Psoas muscle (tissue), 8 donors: ENCODE data around the gene HEPACAM. TPM values are rescaled to one million over a fixed set of nuclear protein-coding genes. Genes with fewer than 3 reads are reported as not detected.

ENCODE experiments used
- ATAC-seq, 4 donors: fragments of 200-7000 bp; cut with Tn5 transposase; one replicate each; pipeline ENCODE4 v1.9.1; 2020; ENCODE audit warnings: moderate library complexity in 3 of 4, mild to moderate bottlenecking in 2 of 4
- DNase-seq, 2 donors: peaks; one replicate each; pipeline ENCODE4 v3.0.0-alpha.2; 2020
- H3K27ac ChIP-seq: fragments of 200-600 bp; one replicate; pipeline ENCODE4 v1.8.0; 2022
- H3K27me3 ChIP-seq, 3 donors: fragments of 200-600 bp in 1 of 3; one replicate each; pipeline versions ENCODE4 v1.6.1 to v1.8.0; 2013 to 2022; ENCODE audit warnings: low read length in 2 of 3, mild to moderate bottlenecking in 2 of 3, moderate library complexity in 1 of 3; ENCODE audit not compliant: insufficient read depth in 3 of 3
- H3K36me3 ChIP-seq, 2 donors: fragments of 200-600 bp in 1 of 2; one replicate each; pipeline versions ENCODE4 v1.6.1 to v1.8.0; 2013 to 2022; ENCODE audit warnings: low read depth in 1 of 2, mild to moderate bottlenecking in 1 of 2, moderate library complexity in 1 of 2; ENCODE audit not compliant: insufficient read depth in 1 of 2
- H3K4me1 ChIP-seq: fragments of 200-600 bp; one replicate; pipeline ENCODE4 v1.8.0; 2022
- H3K4me3 ChIP-seq: fragments of 200-600 bp; one replicate; pipeline ENCODE4 v1.8.0; 2022; ENCODE audit warnings: mild to moderate bottlenecking
- H3K9me3 ChIP-seq: fragments of 200-600 bp; one replicate; pipeline ENCODE4 v1.8.0; 2022
- WGBS, 3 donors: extraction: QIAGEN DNeasy Blood & Tissue Kit; methylation state at CpG; one replicate each; pipeline versions ENCODE4 v1.1.6 to v1.1.7; 2013; 5-methylcytosine and 5-hydroxymethylcytosine counted together
- intact Hi-C, 2 donors: fragments of 100-400 bp; cut with DNase I; formaldehyde crosslinking; loops; one replicate each; pipeline versions ENCODE4 v1.11.0 to v1.14.2; 2022
- polyA plus RNA-seq, 3 donors: library from polyadenylated mRNA; stranded (reverse); fragments of 200-250 nt; gene quantifications; one replicate each; pipeline ENCODE4 v1.2.3, GENCODE V29; 2013
- total RNA-seq, 4 donors: library from RNA; stranded (reverse); fragmentation: NEBNext Ultra II Directional in 2 of 4; extraction: Animal tissue kit (Norgen Biotek cat#: 25700) in 2 of 4; gene quantifications; one replicate each; pipeline versions ENCODE4 v1.2.1 to v1.2.4, GENCODE V29; 2021 to 2023
- TF ChIP-seq, protein P1 (sequence below): fragments of 200-600 bp; IDR thresholded peaks from one replicate; pipeline ENCODE4 v1.8.0; 2022; ENCODE audit warnings: antibody characterized with exemption
- donor health status: healthy with polysubstance abuse.
- donor health status: DM: no; HTN: no; CAD: no; lungs with moderate emphysema.
- donor health status: Bipolar disorder and iron deficiency.
- donor health status: healthy.
- donor health status: DM: yes; HTN: yes; CAD: no.
- donor health status: DM: no; HTN: no; CAD: no.
- donor health status: DM: no; HTN: no; CAD: no.
- donor health status: DM: yes; HTN: yes; CAD: no.

The HEPACAM gene
- total and polyA plus RNA-seq, 7 donors = 0.05 to 0.25 (median 0.07) TPM; not detected in 2

DNA sequence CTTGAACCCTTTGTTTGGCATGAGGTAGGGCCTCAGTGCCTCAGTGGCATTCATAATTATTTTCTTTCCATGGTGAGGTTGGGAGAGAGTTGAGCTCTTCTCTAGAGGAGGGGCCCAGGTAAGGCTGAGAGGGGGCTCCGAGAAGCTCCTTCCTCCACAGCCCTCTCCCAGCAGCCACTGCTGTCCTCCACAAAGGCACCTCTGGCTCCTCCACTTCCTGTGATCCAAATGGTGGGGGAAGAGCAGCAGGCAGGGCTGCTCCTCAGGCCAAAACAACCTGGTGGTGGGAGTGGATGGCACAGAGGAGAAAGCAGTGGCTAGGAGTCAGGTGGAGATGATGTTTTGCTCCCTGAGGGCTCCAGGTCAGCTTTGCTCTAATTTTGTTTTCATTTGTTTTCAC lies 51.5 kb downstream of the HEPACAM start:
- intact Hi-C loops = no loop called here

GRCh38 chr11:124882339-124883071 lies 53.3 kb downstream of the HEPACAM start:
- Histone ChIP-seq H3K4me1 (no peaks in the 10 kb centered on the region), H3K36me3 (no peaks in the 10 kb centered on the region), H3K4me3 (no peak overlapping the region), H3K27me3 (peaks cover 0 to 2% (median 0%) of the 10 kb centered on the region in 3 donors), H3K9me3 (no peaks in the 10 kb centered on the region), H3K27ac (no peak overlapping the region)
- TF ChIP-seq, protein P1, sequence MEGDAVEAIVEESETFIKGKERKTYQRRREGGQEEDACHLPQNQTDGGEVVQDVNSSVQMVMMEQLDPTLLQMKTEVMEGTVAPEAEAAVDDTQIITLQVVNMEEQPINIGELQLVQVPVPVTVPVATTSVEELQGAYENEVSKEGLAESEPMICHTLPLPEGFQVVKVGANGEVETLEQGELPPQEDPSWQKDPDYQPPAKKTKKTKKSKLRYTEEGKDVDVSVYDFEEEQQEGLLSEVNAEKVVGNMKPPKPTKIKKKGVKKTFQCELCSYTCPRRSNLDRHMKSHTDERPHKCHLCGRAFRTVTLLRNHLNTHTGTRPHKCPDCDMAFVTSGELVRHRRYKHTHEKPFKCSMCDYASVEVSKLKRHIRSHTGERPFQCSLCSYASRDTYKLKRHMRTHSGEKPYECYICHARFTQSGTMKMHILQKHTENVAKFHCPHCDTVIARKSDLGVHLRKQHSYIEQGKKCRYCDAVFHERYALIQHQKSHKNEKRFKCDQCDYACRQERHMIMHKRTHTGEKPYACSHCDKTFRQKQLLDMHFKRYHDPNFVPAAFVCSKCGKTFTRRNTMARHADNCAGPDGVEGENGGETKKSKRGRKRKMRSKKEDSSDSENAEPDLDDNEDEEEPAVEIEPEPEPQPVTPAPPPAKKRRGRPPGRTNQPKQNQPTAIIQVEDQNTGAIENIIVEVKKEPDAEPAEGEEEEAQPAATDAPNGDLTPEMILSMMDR = no peak
- 51 to 56% (median 56%) methylated on average over 10 to 11 of the region's 11 CpGs for WGBS, 3 donors
- intact Hi-C loops = no loop called here
- DNase-seq = no peak
- peak in 2 of 4 donors; percentile 31 to 32 for ATAC-seq

More for the DNA sequence above, 51.5 kb downstream of the HEPACAM start:
- no peak overlapping the region for H3K4me3 ChIP-seq
- no peaks in the 10 kb centered on the region for H3K36me3 ChIP-seq
- WGBS, 3 donors = 76 to 100% (median 84%) methylated on average over 1 of the region's 1 CpG
- H3K27me3 ChIP-seq = peaks cover 0 to 6% (median 0%) of the 10 kb centered on the region in 3 donors
- no peak overlapping the region for H3K27ac ChIP-seq
- DNase-seq (no peak), ATAC-seq (no peak)
- H3K4me1 ChIP-seq = no peaks in the 10 kb centered on the region
- TF ChIP-seq, protein P1 = no peak
- H3K9me3 ChIP-seq = no peaks in the 10 kb centered on the region

DNA sequence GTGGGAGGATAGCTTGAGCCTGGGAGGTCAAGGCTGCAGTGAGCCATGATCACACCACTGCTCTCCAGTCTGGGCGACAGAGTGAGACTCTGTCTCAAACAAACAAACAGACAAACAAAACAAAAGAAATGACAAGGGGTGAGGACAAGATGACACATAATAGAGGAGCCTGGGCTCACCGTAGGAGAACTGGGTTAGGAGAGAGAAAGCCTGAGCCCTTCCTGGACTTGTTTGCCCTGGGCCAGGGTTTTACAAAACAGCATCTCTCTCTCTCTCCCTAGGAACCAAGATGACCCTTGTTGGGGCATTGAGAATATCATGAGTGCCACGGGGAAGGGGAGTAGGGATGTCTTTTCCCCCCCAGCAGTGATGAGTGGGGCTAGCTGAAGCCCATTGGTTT lies 54.9 kb downstream of the HEPACAM start:
- ATAC-seq = no peak
- Histone ChIP-seq H3K4me1 (no peaks in the 10 kb centered on the region), H3K27ac (no peak overlapping the region), H3K36me3 (no peaks in the 10 kb centered on the region), H3K4me3 (no peak overlapping the region), H3K9me3 (no peaks in the 10 kb centered on the region), H3K27me3 (peaks cover 0 to 4% (median 2%) of the 10 kb centered on the region in 3 donors)
- TF ChIP-seq, protein P1 = no peak
- 69 to 72% (median 71%) methylated on average over 3 of the region's 3 CpGs for WGBS, 3 donors
- intact Hi-C loops = no loop called here
- no peak for DNase-seq

DNA sequence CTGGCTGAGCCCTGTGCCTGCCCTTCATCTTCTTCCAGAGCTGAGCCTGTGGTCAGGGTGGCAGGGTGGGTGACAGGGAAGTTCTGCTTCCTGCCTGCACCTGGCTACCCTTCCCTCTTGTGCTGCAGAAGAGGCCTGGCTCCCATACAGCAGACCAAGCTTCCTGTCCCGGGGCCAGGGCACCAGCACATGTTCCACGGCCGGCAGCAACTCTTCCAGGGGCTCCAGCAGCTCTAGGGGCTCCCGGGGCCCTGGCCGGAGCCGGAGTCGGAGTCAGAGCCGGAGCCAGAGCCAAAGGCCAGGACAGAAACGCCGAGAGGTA lies 55.6 kb downstream of the HEPACAM start:
- DNase-seq (no peak), ATAC-seq (no peak)
- Histone ChIP-seq H3K4me1 (no peaks in the 10 kb centered on the region), H3K27me3 (peaks cover 0 to 4% (median 2%) of the 10 kb centered on the region in 3 donors), H3K4me3 (no peak overlapping the region), H3K27ac (no peak overlapping the region), H3K36me3 (no peaks in the 10 kb centered on the region), H3K9me3 (no peaks in the 10 kb centered on the region)
- WGBS, 3 donors = 59 to 66% (median 66%) methylated on average over 10 of the region's 10 CpGs
- TF ChIP-seq, protein P1 = no peak
- intact Hi-C loops = no loop called here
